Esophagus squamous epithelium (tissue), 4 donors: Measurements from ENCODE around the gene TSN.

ENCODE experiments used
- POLR2A ChIP-seq, 4 donors: fragments of 450-650 bp; IDR thresholded peaks; one replicate each; pipeline ENCODE4 v1.6.1; 2017; ENCODE audit warnings: antibody characterized with exemption in 4 of 4, mild to moderate bottlenecking in 4 of 4, moderate library complexity in 3 of 4
- TF ChIP-seq, protein P1 (sequence below), 6 experiments: fragments of 450-650 bp in 4 of 6; fragments of 200-600 bp in 2 of 6; sonication (generic) in 2 of 6; IDR thresholded peaks; one replicate each; pipeline ENCODE4 v1.5.1; 2016 to 2019; ENCODE audit warnings: antibody characterized with exemption in 6 of 6, mild to moderate bottlenecking in 4 of 6, moderate library complexity in 4 of 6

DNA sequence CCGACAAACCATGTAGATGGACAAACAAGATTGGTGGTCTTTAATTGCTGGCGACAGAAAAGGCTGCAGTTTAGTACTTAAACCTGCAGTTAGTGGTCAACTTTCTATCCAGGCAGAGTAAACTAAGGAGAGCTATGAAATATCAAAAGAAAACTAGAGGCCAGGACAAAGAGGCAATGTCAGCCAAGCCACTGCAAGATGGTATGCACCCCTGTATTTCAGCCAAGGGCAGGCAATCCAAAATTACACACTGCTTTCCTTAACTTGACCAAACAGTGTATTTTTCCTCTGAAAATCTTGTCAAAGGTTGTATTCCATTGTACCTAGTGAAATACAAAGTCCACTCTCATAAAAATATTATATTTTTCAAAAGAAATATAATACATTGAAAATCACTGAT, 28.1 kb upstream of the TSN start:
- TF ChIP-seq, protein P1, sequence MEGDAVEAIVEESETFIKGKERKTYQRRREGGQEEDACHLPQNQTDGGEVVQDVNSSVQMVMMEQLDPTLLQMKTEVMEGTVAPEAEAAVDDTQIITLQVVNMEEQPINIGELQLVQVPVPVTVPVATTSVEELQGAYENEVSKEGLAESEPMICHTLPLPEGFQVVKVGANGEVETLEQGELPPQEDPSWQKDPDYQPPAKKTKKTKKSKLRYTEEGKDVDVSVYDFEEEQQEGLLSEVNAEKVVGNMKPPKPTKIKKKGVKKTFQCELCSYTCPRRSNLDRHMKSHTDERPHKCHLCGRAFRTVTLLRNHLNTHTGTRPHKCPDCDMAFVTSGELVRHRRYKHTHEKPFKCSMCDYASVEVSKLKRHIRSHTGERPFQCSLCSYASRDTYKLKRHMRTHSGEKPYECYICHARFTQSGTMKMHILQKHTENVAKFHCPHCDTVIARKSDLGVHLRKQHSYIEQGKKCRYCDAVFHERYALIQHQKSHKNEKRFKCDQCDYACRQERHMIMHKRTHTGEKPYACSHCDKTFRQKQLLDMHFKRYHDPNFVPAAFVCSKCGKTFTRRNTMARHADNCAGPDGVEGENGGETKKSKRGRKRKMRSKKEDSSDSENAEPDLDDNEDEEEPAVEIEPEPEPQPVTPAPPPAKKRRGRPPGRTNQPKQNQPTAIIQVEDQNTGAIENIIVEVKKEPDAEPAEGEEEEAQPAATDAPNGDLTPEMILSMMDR (IDR thresholded peaks at IDR 0.05), result no peak
- TF ChIP-seq POLR2A (IDR thresholded peaks at IDR 0.05), result no peak
